GM12891 (cell line): ENCODE results near the gene PIGZ.

Source experiments
- DNase-seq: peaks from one replicate; pipeline ENCODE4 v3.0.0; 2011; ENCODE audit warnings: low spot score; ENCODE audit not compliant: insufficient read length
- FAIRE-seq: peaks from 2 replicates; lab custom pipeline; 2011; peaks lifted over from hg19 to GRCh38; lab: Jason Lieb, UNC
- PAX5 ChIP-seq: IDR thresholded peaks from 2 replicates; pipeline ENCODE4 v1.6.1; 2011; ENCODE audit warnings: low read length, moderate library complexity, mild to moderate bottlenecking; ENCODE audit not compliant: insufficient read depth, severe bottlenecking
- POLR2A ChIP-seq: IDR thresholded peaks from 2 replicates; pipeline ENCODE4 v1.6.1; 2011; ENCODE audit warnings: low read depth, low read length, control low read depth
- POLR2AphosphoS5 ChIP-seq: IDR thresholded peaks from 2 replicates; pipeline ENCODE4 v1.6.1; 2011; ENCODE audit warnings: low read depth, low read length, control low read depth
- POU2F2 ChIP-seq: IDR thresholded peaks from 2 replicates; pipeline ENCODE4 v1.6.1; 2011; ENCODE audit warnings: low read depth, mild to moderate bottlenecking, control low read depth, low read length, moderate library complexity
- SPI1 ChIP-seq: IDR thresholded peaks from 2 replicates; pipeline ENCODE4 v1.6.1; 2011; ENCODE audit warnings: low read depth, low read length, control low read depth
- TAF1 ChIP-seq: IDR thresholded peaks from 2 replicates; pipeline ENCODE4 v1.6.1; 2011; ENCODE audit warnings: low read depth, low read length, control low read depth

PIGZ gene

DNA sequence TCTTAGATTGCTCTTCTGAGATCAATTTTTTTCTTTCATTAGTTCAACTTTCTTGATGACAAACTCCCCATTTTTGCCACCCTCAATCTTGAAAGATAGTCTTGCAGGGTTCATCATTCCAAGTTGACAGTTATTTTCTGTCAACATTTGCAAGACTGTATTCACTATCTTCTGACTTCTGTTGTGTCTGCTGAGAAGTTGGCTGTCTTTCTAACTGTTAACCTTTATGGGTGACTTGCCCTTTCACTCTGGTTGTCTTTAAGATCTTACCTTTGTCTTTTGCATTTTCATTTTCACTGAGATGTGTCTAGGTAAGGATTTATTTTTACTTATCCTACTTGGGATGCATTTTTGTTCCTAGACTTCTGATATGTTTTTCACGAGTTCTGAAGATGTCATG, 14.6 kb upstream of the PIGZ start:
- DNase-seq (no peak), FAIRE-seq (no peak)
- TF ChIP-seq POLR2AphosphoS5, result no peak
- no peak for TF ChIP-seq SPI1
- no peak for TF ChIP-seq POLR2A

DNA sequence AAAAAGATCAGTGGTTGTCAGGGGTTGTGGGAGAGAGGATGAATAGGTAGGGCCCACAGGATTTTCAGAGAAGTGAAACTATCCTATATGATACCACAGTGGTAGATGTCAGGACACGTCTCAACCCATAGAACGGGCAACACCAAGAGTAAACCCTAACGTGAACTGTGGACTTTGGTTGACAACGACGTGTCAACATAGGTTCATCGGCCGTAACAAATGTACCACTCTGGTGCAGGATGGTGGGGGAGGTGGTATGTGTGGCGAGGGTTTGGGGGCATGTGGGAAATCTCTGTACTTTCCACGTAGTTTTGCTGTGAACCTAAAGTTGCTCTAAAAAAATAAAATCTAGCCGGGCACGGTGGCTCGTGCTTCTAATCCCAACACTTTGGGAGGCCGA, 13.0 kb upstream of the PIGZ start:
- DNase-seq, result no peak
- no peak for TF ChIP-seq SPI1
- no peak for TF ChIP-seq PAX5
- TF ChIP-seq POLR2A, result no peak
- TF ChIP-seq POU2F2, result no peak
- no peak for TF ChIP-seq TAF1
- TF ChIP-seq POLR2AphosphoS5, result no peak
- no peak for FAIRE-seq

DNA sequence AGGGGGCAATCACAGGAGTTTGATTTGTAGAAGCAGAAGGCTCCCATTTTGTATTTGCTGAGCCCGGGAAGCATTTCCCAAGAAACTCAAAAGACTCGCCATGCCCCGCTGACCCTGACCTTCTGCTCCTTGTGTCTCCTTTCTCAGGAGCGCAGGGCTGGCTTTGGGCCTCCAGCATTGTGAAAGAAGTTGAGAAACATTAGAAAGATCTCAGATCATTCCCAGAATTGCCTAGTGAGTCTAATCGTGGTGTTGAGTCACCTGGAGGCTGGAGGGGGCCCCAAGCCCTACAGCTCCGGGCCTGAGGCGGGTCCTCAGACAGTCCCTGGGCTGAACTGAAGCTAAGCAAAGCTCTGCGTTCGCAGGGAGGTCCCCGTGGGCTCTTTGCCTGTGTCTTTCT, 10.9 kb upstream of the PIGZ start:
- no peak for FAIRE-seq
- TF ChIP-seq SPI1 (no peak), POLR2A (no peak), TAF1 (no peak), PAX5 (no peak), POLR2AphosphoS5 (no peak), POU2F2 (no peak)
- no peak for DNase-seq

DNA sequence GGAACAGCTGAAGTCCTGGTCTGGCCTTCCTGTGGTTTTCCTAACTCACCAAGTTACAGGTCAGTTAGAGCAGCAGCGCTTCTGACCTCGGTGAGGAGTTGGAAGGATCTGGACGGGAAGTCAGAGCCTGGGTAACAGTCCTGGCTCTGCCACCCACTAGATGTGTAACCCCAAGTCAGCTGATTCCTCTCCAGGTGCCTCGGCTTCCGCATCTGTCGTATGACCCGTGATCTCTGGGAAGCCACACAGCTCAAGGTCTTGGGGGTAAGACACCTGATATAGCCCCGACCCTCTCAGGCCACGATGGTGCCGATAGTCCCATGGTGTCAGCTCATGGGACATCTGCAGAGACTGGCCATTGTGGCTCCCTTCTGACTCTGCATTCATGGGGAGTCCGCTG, 8.3 kb upstream of the PIGZ start:
- FAIRE-seq (no peak), DNase-seq (no peak)
- no peak for TF ChIP-seq TAF1
- no peak for TF ChIP-seq PAX5
- no peak for TF ChIP-seq POU2F2
- no peak for TF ChIP-seq POLR2AphosphoS5
- TF ChIP-seq POLR2A, result no peak
- no peak for TF ChIP-seq SPI1

DNA sequence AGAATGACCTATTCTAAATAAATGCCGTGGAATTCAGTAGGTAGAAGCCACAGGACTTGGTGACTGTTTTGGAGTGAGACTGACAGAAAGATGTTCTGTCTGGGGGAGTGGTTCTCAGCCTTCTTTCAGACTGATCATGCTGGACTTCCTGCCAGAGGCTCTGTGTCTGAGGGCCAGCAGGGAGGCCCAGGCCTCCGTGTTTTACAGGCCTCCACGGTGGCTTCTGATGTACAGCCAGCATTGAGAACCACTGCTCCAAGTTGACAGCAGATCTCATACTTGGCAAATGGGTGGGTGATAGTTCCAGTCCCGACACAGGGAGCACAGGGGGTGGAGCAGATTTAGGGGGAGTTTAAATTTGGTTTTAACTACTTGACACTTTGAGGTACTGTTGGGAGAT, 6.7 kb upstream of the PIGZ start:
- DNase-seq, result no peak
- no peak for FAIRE-seq
- TF ChIP-seq PAX5 (no peak), POLR2A (no peak), POU2F2 (no peak), POLR2AphosphoS5 (no peak), TAF1 (no peak), SPI1 (no peak)

DNA sequence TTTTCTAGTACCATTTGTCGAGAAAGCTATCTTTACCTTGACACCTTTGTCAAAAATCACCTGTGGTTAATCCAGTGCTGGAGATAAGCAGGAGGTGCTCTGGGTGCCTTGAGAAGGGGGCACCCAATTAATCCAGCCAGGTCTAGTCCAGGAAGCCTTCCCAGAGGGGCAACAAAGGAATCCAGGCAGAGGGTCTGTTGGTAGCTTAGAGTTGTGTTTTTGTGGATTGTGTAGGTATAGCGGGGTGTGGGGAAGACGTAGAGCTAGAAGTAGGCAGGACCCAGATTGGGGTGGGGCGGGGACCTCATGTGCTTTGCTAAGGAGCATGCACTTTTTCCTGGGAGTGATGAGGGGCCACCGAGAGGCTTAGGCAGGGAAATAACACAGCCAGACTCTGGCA, 6.0 kb upstream of the PIGZ start:
- no peak for FAIRE-seq
- no peak for TF ChIP-seq POU2F2
- TF ChIP-seq POLR2AphosphoS5, result no peak
- TF ChIP-seq SPI1, result no peak
- TF ChIP-seq PAX5, result no peak
- no peak for TF ChIP-seq POLR2A
- TF ChIP-seq TAF1, result no peak
- no peak for DNase-seq

DNA sequence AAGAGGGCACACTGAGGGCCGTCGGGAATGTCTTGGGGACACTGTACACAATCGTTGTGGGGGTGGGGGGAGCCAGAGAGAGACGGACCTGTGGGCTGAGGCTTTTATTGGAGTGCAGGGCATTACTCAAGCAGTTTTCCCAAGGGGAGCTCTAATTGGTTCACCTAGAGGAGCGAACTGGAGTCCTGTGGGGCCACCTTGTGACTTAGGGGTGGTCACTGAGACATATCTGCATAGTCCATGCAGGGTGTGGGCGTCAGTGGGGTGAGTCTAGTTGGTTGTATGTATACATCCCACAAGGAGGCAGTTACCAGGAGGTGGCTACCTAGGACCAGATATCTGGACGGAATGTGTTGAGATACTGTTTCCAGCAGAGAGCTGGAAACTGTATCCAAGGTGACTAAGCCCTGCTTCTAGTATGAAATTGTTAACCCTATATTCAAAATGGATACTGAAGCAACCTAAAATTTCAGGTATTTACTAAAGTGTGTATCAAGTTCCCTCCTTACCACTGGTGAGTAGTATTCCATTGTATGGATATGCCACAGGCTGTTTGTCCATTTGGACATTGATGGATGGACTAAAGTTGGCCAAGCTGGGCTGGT, 2.6 kb upstream of the PIGZ start:
- DNase-seq (no peak), FAIRE-seq (no peak)
- TF ChIP-seq TAF1, result no peak
- no peak for TF ChIP-seq POU2F2
- TF ChIP-seq PAX5, result no peak
- TF ChIP-seq SPI1, result no peak
- no peak for TF ChIP-seq POLR2AphosphoS5
- no peak for TF ChIP-seq POLR2A

DNA sequence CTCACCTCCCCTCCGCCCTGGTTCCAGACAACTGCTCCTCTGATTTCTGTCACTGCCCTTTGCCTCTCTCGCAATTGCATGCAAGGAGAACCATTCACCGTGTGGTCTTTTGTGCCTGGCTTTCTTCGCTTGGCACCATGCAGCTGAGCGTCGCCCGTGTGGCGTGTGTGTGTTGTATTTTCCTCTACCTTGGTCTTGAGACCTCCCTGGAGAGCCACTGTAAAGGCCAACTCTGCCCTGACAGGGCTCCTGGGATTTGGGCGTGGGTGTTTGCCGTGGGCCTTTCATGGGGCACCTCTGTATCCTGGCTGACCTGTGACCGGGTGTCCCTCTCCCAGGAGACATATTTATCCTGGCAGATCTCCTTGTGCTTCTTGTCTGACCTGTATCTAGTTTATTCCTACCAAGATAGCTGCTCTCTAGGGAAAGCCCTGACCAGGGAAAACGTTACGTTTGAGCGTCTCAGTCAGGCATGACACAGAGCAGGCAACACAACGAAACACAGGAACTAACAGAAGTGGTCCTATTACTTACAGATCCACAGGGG, 2.0 kb upstream of the PIGZ start:
- DNase-seq (no peak), FAIRE-seq (no peak)
- TF ChIP-seq TAF1 (no peak), PAX5 (no peak), POU2F2 (0 out of 2 replicates have a peak, but pooled peaks have one; percentile 12), POLR2AphosphoS5 (no peak), SPI1 (no peak)

DNA sequence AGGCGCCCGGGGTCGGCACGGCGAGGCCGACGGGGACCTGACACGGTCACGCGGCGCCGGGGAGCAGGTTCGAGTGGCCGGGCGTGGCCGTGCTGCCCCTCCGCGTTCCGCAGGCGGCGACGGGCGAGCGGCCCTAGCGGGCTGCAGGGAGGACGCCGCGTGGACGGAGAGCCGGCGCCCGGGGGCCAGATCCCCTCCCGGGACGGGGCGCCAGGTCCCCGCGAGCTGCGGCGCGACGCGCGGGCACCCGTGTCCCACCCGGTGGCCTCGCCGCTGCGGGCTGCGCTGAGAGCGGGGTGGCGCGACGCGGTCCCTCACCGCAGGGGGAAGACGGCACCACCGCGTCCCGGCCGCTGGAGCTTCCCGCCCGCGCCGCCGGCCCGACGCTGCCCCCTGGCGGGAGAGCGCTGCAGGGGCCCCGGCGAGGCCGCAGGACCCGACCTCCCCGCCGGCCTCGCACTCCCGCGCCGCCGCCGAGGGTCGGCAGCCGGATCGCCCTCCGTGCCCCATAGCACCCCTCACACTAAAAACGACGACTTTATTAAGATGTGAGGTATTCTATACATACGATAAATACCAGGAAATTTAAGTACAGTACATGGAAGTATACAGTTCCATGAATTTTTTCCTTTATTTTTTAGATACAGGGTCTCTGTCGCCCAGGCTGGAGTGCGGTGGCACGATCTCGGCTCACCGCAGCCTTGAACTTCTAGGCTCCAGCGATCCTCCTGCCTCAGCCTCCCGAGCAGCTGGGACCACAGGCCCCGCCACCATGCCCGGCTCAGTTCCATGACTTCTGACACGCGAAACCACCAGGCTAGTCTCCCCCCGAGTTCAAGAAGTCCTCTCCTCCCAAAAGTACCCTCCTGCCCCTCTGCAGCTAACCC, 1.3 kb upstream of the PIGZ start:
- DNase-seq (peak; percentile 92), FAIRE-seq (peak; percentile 95)
- TF ChIP-seq POLR2A (no peak), PAX5 (no peak), POU2F2 (no peak), POLR2AphosphoS5 (no peak), TAF1 (no peak), SPI1 (no peak)
